Pancreas (tissue), 10 donors: ENCODE results near the gene FANCL. TPM values are rescaled to one million over a fixed set of nuclear protein-coding genes. Genes with fewer than 3 reads are reported as not detected.
A peak's percentile ranks its signal among the peaks of the same experiment; 100 is the strongest.
"Not testable (repeated sequence)": the region's sequence is repeated elsewhere in the genome, so short reads cannot be mapped to it uniquely, and the experiment has no call there.

Experiments used
- ATAC-seq, 4 donors: fragments of 200-7000 bp; cut with Tn5 transposase; one replicate each; pipeline versions ENCODE4 v1.8.0 to v1.9.1; 2020; ENCODE audit warnings: mild to moderate bottlenecking in 4 of 4, moderate library complexity in 4 of 4
- DNase-seq, 6 donors: peaks; one replicate each; pipeline ENCODE4 v3.0.0-alpha.2; 2020
- FAIRE-seq: peaks from 2 replicates; lab custom pipeline; 2012; peaks lifted over from hg19 to GRCh38; lab: Jason Lieb, UNC
- H3K27ac ChIP-seq, 4 donors: fragments of 200-600 bp; sonication (generic); 1 replicate in 3 of 4; 2 replicates in 1 of 4; pipeline versions ENCODE4 v1.5.0 to v1.8.0; 2020
- H3K27me3 ChIP-seq, 4 donors: fragments of 200-600 bp; one replicate each; pipeline ENCODE4 v1.8.0; 2021
- H3K36me3 ChIP-seq, 3 donors: fragments of 200-600 bp; sonication (generic) in 1 of 3; one replicate each; pipeline versions ENCODE4 v1.5.0 to v1.8.0; 2020 to 2021
- H3K4me1 ChIP-seq, 3 donors: fragments of 200-600 bp; one replicate each; pipeline ENCODE4 v1.8.0; 2021
- H3K4me3 ChIP-seq, 4 donors: fragments of 200-600 bp; sonication (generic) in 2 of 4; one replicate each; pipeline versions ENCODE4 v1.5.0 to v1.8.0; 2020 to 2021
- H3K9me3 ChIP-seq, 4 donors: fragments of 200-600 bp; one replicate each; pipeline ENCODE4 v1.8.0; 2021
- CTCF ChIP-seq, 4 donors: fragments of 200-600 bp; sonication (generic) in 3 of 4; IDR thresholded peaks; one replicate each; pipeline versions ENCODE4 v1.5.0 to v1.8.0; 2021; ENCODE audit warnings: antibody characterized with exemption in 4 of 4
- WGBS, 2 donors: extraction: QIAGEN DNeasy Blood & Tissue Kit; methylation state at CpG; one replicate each; pipeline ENCODE4 v1.1.7; 2013; 5-methylcytosine and 5-hydroxymethylcytosine counted together
- intact Hi-C, 3 donors: fragments of 100-400 bp; cut with DNase I; formaldehyde crosslinking; loops; one replicate each; pipeline versions ENCODE4 v1.11.1 to v1.14.2; 2022
- polyA plus RNA-seq, 2 donors: library from polyadenylated mRNA; stranded (reverse); fragments of 200-250 nt; gene quantifications; one replicate each; pipeline ENCODE4 v1.2.3, GENCODE V29; 2013
- total RNA-seq, 6 donors: library from RNA; stranded (reverse); fragmentation: NEBNext Ultra II Directional in 4 of 6; extraction: Animal tissue kit (Norgen Biotek cat#: 25700) in 4 of 6; gene quantifications; one replicate each; pipeline versions ENCODE4 v1.2.1 to v1.2.4, GENCODE V29; 2021 to 2023
- donor health status: healthy with polysubstance abuse.
- donor health status: DM: no; HTN: no; CAD: no; lungs with moderate emphysema.
- donor health status: DM: no; HTN: no; CAD: no.
- donor health status: control.
- donor health status: control.
- donor health status: Bipolar disorder and iron deficiency.
- donor health status: DM: yes; HTN: yes; CAD: no.
- donor health status: DM: no; HTN: no; CAD: no.
- donor health status: DM: no; HTN: no; CAD: no.
- donor health status: DM: yes; HTN: yes; CAD: no.

FANCL gene
- total and polyA plus RNA-seq, 8 donors, result 9.0 to 25.8 (median 12.6) TPM

DNA sequence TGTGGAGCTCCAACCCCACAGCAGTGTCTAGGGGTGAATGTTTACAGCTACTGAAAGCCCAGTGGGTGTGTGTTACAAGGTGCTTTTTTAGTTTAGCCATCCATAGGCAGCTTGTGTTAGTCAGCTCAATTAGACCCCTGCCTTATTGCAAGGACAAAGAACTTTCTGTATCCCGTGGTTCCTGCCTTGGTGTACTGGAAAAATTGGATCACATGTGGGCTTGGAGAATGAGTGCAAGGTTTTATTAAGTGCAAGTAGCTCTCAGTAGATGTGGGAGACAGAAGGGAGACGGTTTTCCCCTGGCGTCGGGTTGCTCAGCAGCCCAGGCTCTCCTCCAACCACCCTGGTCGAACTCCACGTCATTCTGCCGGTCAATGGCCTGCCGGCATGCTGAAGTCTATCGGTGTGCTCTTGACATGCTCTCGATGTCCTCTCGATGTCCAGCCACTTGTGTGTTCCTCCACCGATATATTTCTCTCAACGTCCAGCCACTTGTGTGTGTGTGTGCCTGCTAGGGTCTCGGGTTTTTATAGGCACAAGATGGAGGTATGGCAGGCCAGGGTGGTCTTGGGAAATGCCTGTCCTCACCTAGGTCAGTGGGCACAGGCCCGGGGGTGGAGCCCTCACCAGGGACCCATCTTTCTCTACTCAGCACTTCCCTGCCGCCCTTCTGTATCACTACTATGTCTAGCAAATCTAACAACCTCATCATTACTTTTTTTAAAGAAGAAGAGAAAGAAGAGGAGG is 13.8 kb downstream of the FANCL start:
- intact Hi-C loops, result no loop called here
- Histone ChIP-seq H3K27me3 (no peaks in the 10 kb centered on the region), H3K36me3 (peaks cover 0 to 8% (median 0%) of the 10 kb centered on the region in 3 donors), H3K9me3 (no peaks in the 10 kb centered on the region), H3K4me1 (peaks cover 0 to 4% (median under 1%) of the 10 kb centered on the region in 3 donors), H3K4me3 (no peak overlapping the region), H3K27ac (no peak overlapping the region)
- peak in 1 of 6 donors; percentile 14 for DNase-seq
- no peak for TF ChIP-seq CTCF (IDR thresholded peaks at IDR 0.05)
- no peak for FAIRE-seq
- no peak for ATAC-seq
- 98 to 99% methylated on average over 16 of the region's 16 CpGs for WGBS, 2 donors

- TF ChIP-seq CTCF (IDR thresholded peaks at IDR 0.05), result no peak
- H3K36me3 ChIP-seq, result peaks cover 0 to 3% (median 0%) of the 10 kb centered on the region in 3 donors
- 90 to 92% methylated on average over 2 of the region's 2 CpGs for WGBS, 2 donors
- ATAC-seq, result no peak
- no peak overlapping the region for H3K4me3 ChIP-seq
- no peak for FAIRE-seq
- intact Hi-C loops, result no loop called here
- H3K4me1 ChIP-seq, result no peaks in the 10 kb centered on the region
- H3K27me3 ChIP-seq, result no peaks in the 10 kb centered on the region
- no peak overlapping the region for H3K27ac ChIP-seq
- no peak for DNase-seq
- H3K9me3 ChIP-seq, result no peaks in the 10 kb centered on the region
Measured at GRCh38 chr2:58221909-58222308, 19.2 kb downstream of the FANCL start.

- Histone ChIP-seq H3K4me3 (no peak overlapping the region), H3K4me1 (peaks cover 0 to 9% (median 7%) of the 10 kb centered on the region in 3 donors), H3K27ac (peak overlapping the region in 2 of 4 donors; percentile 13 to 15), H3K9me3 (no peaks in the 10 kb centered on the region), H3K27me3 (no peaks in the 10 kb centered on the region), H3K36me3 (no peaks in the 10 kb centered on the region)
- FAIRE-seq (no peak), DNase-seq (peak in 1 of 6 donors; percentile 20), ATAC-seq (peak; percentile 46 to 82 (median 79))
- intact Hi-C loops, result no loop called here
- no peak for TF ChIP-seq CTCF (IDR thresholded peaks at IDR 0.05)
- 8 to 23% methylated on average over 1 of the region's 1 CpG for WGBS, 2 donors
Measured at GRCh38 chr2:58215429-58215828, 25.7 kb downstream of the FANCL start.

- WGBS, 2 donors, result 98 to 99% methylated on average over 6 of the region's 6 CpGs
- not testable (repeated sequence) for FAIRE-seq
Measured at GRCh38 chr2:58210951-58211568, 30.1 kb downstream of the FANCL start.

GRCh38 chr2:58207189-58207588 is 33.9 kb downstream of the FANCL start:
- FAIRE-seq (no peak), DNase-seq (no peak), ATAC-seq (no peak)
- intact Hi-C loops, result no loop called here
- Histone ChIP-seq H3K4me1 (peaks cover 4 to 17% (median 6%) of the 10 kb centered on the region in 3 donors), H3K9me3 (no peaks in the 10 kb centered on the region), H3K27ac (no peak overlapping the region), H3K27me3 (no peaks in the 10 kb centered on the region), H3K36me3 (no peaks in the 10 kb centered on the region), H3K4me3 (no peak overlapping the region)
- WGBS, 2 donors, result 87 to 92% methylated on average over 3 of the region's 3 CpGs
- no peak for TF ChIP-seq CTCF (IDR thresholded peaks at IDR 0.05)

More at GRCh38 chr2:58210951-58211568, 30.1 kb downstream of the FANCL start:
- ATAC-seq, H3K9me3 ChIP-seq, intact Hi-C loops, H3K4me3 ChIP-seq, H3K4me1 ChIP-seq, H3K27me3 ChIP-seq, H3K36me3 ChIP-seq, H3K27ac ChIP-seq: not testable (repeated sequence)
- peak in 1 of 6 donors; percentile 20 for DNase-seq
